ENCODE measurements around the gene MS4A6A.
A peak's percentile ranks its signal among the peaks of the same experiment; 100 is the strongest.

DNA sequence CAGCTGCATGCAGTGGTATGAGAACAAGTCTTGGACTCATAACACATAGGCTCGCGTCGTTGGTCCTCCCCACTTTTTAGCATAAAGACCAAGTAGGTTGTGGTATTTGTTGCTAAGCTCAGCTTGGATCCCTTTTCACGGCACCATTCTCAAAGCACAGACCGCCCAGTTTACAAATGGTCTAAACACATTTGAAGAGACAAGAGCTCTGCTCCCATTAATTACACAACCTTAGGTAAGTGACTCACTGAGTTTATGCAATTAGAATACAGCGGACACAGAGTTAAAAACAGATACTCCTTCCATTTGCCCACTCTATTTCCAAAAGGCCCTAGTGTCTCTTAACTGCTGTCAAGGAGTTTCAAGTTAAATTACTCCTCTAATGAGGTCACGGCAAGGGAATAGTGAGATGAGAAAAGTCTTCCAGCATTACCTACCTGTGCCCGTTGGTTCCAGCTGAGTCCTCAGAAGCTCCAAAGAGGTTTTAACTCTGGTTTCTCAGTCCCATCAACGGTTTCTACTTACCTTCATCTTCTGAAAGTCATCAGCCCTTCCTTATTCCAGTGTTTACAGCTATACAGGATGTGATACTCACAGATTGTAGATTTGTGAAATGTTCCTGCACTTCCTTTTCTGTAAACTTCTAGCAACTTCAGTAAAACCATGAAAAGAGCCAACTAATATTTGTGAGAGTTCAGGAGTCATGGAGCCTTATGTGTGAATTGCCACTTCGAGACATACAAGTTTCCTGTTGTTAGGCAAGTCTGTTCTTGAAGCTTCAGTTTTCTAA lies at the start of gene MS4A6A:
- TF ChIP-seq, protein P1, sequence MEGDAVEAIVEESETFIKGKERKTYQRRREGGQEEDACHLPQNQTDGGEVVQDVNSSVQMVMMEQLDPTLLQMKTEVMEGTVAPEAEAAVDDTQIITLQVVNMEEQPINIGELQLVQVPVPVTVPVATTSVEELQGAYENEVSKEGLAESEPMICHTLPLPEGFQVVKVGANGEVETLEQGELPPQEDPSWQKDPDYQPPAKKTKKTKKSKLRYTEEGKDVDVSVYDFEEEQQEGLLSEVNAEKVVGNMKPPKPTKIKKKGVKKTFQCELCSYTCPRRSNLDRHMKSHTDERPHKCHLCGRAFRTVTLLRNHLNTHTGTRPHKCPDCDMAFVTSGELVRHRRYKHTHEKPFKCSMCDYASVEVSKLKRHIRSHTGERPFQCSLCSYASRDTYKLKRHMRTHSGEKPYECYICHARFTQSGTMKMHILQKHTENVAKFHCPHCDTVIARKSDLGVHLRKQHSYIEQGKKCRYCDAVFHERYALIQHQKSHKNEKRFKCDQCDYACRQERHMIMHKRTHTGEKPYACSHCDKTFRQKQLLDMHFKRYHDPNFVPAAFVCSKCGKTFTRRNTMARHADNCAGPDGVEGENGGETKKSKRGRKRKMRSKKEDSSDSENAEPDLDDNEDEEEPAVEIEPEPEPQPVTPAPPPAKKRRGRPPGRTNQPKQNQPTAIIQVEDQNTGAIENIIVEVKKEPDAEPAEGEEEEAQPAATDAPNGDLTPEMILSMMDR (conservative IDR thresholded peaks at IDR 0.05; ENCODE audit: low read depth, low read length) = no peak
- TF ChIP-seq EZH2 (IDR thresholded peaks at IDR 0.05; ENCODE audit: borderline replicate concordance, low read depth, low read length, poor library complexity, severe bottlenecking) = peak; percentile 39

Measured in A673 (cell line).